T47D (cell line): ENCODE results near the gene COX8A.
A peak's percentile ranks its signal among the peaks of the same experiment; 100 is the strongest.

Experiments used
- DNase-seq, 2 experiments: peaks; one replicate each; pipeline versions ENCODE4 v3.0.0 to v3.0.0-alpha.2; 2011 to 2012; ENCODE audit warnings: low read depth in 1 of 2, low spot score in 1 of 2
- JUND ChIP-seq: IDR thresholded peaks from 2 replicates; pipeline ENCODE4 v1.6.1; 2012; ENCODE audit warnings: low read depth
- in situ Hi-C: cut with HindIII; loops from 2 replicates; pipeline ENCODE4 v1.10.0; 2016; ENCODE audit warnings: low sequenced_read_pairs, low pct_unique_long_range_greater_than_20kb

Gene COX8A

GRCh38 chr11:63985812-63986155 lies 11.4 kb downstream of the COX8A start:
- DNase-seq, result no peak
- TF ChIP-seq JUND, result no peak
- in situ Hi-C loops, result no loop called here

GRCh38 chr11:63986156-63986931 lies 11.9 kb downstream of the COX8A start, which contains the start of gene OTUB1:
Gene OTUB1 (plus strand): TSS chr11:63986438. CDS start chr11:63986457, 19 bp downstream.
- no peak for TF ChIP-seq JUND
- in situ Hi-C loops, result no loop called here
- DNase-seq, result peak; percentile 98 to 99

GRCh38 chr11:63986932-63987513 lies 12.6 kb downstream of the COX8A start:
- DNase-seq, result no peak
- no peak for TF ChIP-seq JUND
- in situ Hi-C loops, result no loop called here

- in situ Hi-C loops, result no loop called here
- no peak for TF ChIP-seq JUND
- no peak for DNase-seq
Measured at GRCh38 chr11:63991558-63991957, 17.1 kb downstream of the COX8A start.

GRCh38 chr11:63993100-63993499 lies 18.7 kb downstream of the COX8A start:
- no peak for TF ChIP-seq JUND
- DNase-seq, result no peak
- in situ Hi-C loops, result no loop called here

GRCh38 chr11:63993993-63994392 lies 19.6 kb downstream of the COX8A start:
- in situ Hi-C loops, result no loop called here
- DNase-seq, result no peak
- no peak for TF ChIP-seq JUND

- in situ Hi-C loops, result no loop called here
- DNase-seq, result no peak
- no peak for TF ChIP-seq JUND
Measured at GRCh38 chr11:63996512-63996911, 22.1 kb downstream of the COX8A start.

GRCh38 chr11:63997104-63997700 lies 22.8 kb downstream of the COX8A start:
- TF ChIP-seq JUND, result no peak
- in situ Hi-C loops, result no loop called here
- no peak for DNase-seq

- DNase-seq, result no peak
- in situ Hi-C loops, result no loop called here
- no peak for TF ChIP-seq JUND
Measured at GRCh38 chr11:63997801-63998337, 23.4 kb downstream of the COX8A start.

GRCh38 chr11:63998558-63999348 lies 24.3 kb downstream of the COX8A start:
- no peak for DNase-seq
- in situ Hi-C loops, result no loop called here
- no peak for TF ChIP-seq JUND

GRCh38 chr11:63999349-64000025 lies 25.1 kb downstream of the COX8A start:
- in situ Hi-C loops, result loop anchor here (10.0 kb wide), 1 partner anchor 165 kb away; the partner anchor contains the start of gene MACROD1
- DNase-seq, result peak in 1 of 2 experiments; percentile 42
- no peak for TF ChIP-seq JUND
